ENCODE results near the gene KIAA0040. TPM values are rescaled to one million over a fixed set of nuclear protein-coding genes. Genes with fewer than 3 reads are reported as not detected.
A peak's percentile ranks its signal among the peaks of the same experiment; 100 is the strongest.

The KIAA0040 gene
- total RNA-seq, 2 donors from 2014 or later: 20.2 to 93.1 TPM

GRCh38 chr1:175155936-175156335 is 36.6 kb downstream of the KIAA0040 start:
- no peak for DNase-seq (ENCODE audit: low spot score)
- no peak for TF ChIP-seq CTCF (IDR thresholded peaks at IDR 0.05)
- Histone ChIP-seq H3K27me3 (replicated peaks; ENCODE audit: insufficient read depth) (no peaks in the 10 kb centered on the region), H3K27ac (no peak overlapping the region), H3K4me3 (no peak overlapping the region), H3K36me3 (peaks cover 11% of the 10 kb centered on the region), H3K4me1 (ENCODE audit: control insufficient read depth in 1 of 2, low read depth in 2 of 2) (no peaks in the 10 kb centered on the region), H3K9me3 (no peaks in the 10 kb centered on the region)
- no peak for ATAC-seq (ENCODE audit: insufficient number of reproducible peaks, low FRiP score, low read depth)

GRCh38 chr1:175155473-175155856 is 37.1 kb downstream of the KIAA0040 start:
- TF ChIP-seq CTCF (IDR thresholded peaks at IDR 0.05): no peak
- Histone ChIP-seq H3K27ac (no peak overlapping the region), H3K36me3 (peaks cover 6% of the 10 kb centered on the region), H3K4me1 (ENCODE audit: control insufficient read depth in 1 of 2, low read depth in 2 of 2) (no peaks in the 10 kb centered on the region), H3K27me3 (replicated peaks; ENCODE audit: insufficient read depth) (no peaks in the 10 kb centered on the region), H3K4me3 (no peak overlapping the region), H3K9me3 (no peaks in the 10 kb centered on the region)
- ATAC-seq (ENCODE audit: insufficient number of reproducible peaks, low FRiP score, low read depth) (no peak), DNase-seq (ENCODE audit: low spot score) (no peak)

- Histone ChIP-seq H3K36me3 (peaks cover 3% of the 10 kb centered on the region), H3K4me1 (ENCODE audit: control insufficient read depth in 1 of 2, low read depth in 2 of 2) (no peaks in the 10 kb centered on the region), H3K27me3 (replicated peaks; ENCODE audit: insufficient read depth) (no peaks in the 10 kb centered on the region), H3K4me3 (no peak overlapping the region), H3K27ac (no peak overlapping the region), H3K9me3 (no peaks in the 10 kb centered on the region)
- peak; percentile 87 for TF ChIP-seq CTCF (IDR thresholded peaks at IDR 0.05)
- no peak for ATAC-seq (ENCODE audit: insufficient number of reproducible peaks, low FRiP score, low read depth)
- no peak for DNase-seq (ENCODE audit: low spot score)
These were observed 37.7 kb downstream of the KIAA0040 start for GRCh38 chr1:175154629-175155472.

GRCh38 chr1:175152006-175152652 is 40.4 kb downstream of the KIAA0040 start:
- Histone ChIP-seq H3K27me3 (replicated peaks; ENCODE audit: insufficient read depth) (no peaks in the 10 kb centered on the region), H3K36me3 (no peaks in the 10 kb centered on the region), H3K4me1 (ENCODE audit: control insufficient read depth in 1 of 2, low read depth in 2 of 2) (no peaks in the 10 kb centered on the region), H3K4me3 (peak overlapping the region; percentile 36), H3K27ac (no peak overlapping the region), H3K9me3 (no peaks in the 10 kb centered on the region)
- no peak for DNase-seq (ENCODE audit: low spot score)
- no peak for ATAC-seq (ENCODE audit: insufficient number of reproducible peaks, low FRiP score, low read depth)
- TF ChIP-seq CTCF (IDR thresholded peaks at IDR 0.05): peak; percentile 76

GRCh38 chr1:175150596-175151319 is 41.8 kb downstream of the KIAA0040 start:
- Histone ChIP-seq H3K36me3 (no peaks in the 10 kb centered on the region), H3K4me3 (no peak overlapping the region), H3K9me3 (no peaks in the 10 kb centered on the region), H3K27ac (no peak overlapping the region), H3K27me3 (replicated peaks; ENCODE audit: insufficient read depth) (no peaks in the 10 kb centered on the region), H3K4me1 (ENCODE audit: control insufficient read depth in 1 of 2, low read depth in 2 of 2) (no peaks in the 10 kb centered on the region)
- no peak for ATAC-seq (ENCODE audit: insufficient number of reproducible peaks, low FRiP score, low read depth)
- DNase-seq (ENCODE audit: low spot score): no peak
- TF ChIP-seq CTCF (IDR thresholded peaks at IDR 0.05): no peak
